H1 (cell line): Measurements from ENCODE around the gene PLPPR4. TPM values are rescaled to one million over a fixed set of nuclear protein-coding genes. Genes with fewer than 3 reads are reported as not detected.

Source experiments
- CTCF ChIA-PET: fragments of 300-600 bp; sonication (Branson Sonifier 250); formaldehyde crosslinking; loops from one replicate; lab custom pipeline; 2021; ENCODE audit not compliant: partially characterized antibody; lab: Charles Lee
- POLR2A ChIA-PET: fragments of 300-600 bp; sonication (Branson Sonifier 250); formaldehyde crosslinking; loops from one replicate; lab custom pipeline; 2021; ENCODE audit warnings: inconsistent platforms; ENCODE audit not compliant: partially characterized antibody; lab: Charles Lee
- DNase-seq, 2 experiments: peaks; one replicate each; pipeline versions ENCODE4 v3.0.0 to v3.0.0-alpha.2; 2010 to 2022; ENCODE audit warnings: low spot score in 2 of 2, low read depth in 1 of 2, mixed read lengths in 1 of 2
- FAIRE-seq: peaks from 2 replicates; lab custom pipeline; 2011; peaks lifted over from hg19 to GRCh38; lab: Jason Lieb, UNC
- H2AFZ ChIP-seq: 2 replicates; pipeline ENCODE4 v1.8.1; 2012; ENCODE audit warnings: low read length, inconsistent platforms
- H2AK5ac ChIP-seq: 2 replicates; pipeline ENCODE4 v1.6.1; 2013; ENCODE audit warnings: low read depth, low read length
- H2BK120ac ChIP-seq: replicated peaks from 2 replicates; pipeline ENCODE3; 2013; ENCODE audit warnings: low read depth, low read length, inconsistent platforms
- H2BK12ac ChIP-seq: 2 replicates; pipeline ENCODE4 v1.6.1; 2013; ENCODE audit warnings: low read depth, low read length
- H2BK15ac ChIP-seq: 2 replicates; pipeline ENCODE4 v1.6.1; 2013; ENCODE audit warnings: low read length
- H2BK20ac ChIP-seq: 2 replicates; pipeline ENCODE4 v1.6.1; 2013; ENCODE audit warnings: low read length
- H2BK5ac ChIP-seq: 2 replicates; pipeline ENCODE4 v1.6.1; 2013; ENCODE audit warnings: low read depth, low read length
- H3K14ac ChIP-seq: 2 replicates; pipeline ENCODE4 v1.6.1; 2013; ENCODE audit warnings: inconsistent platforms; ENCODE audit not compliant: insufficient read length
- H3K18ac ChIP-seq: 2 replicates; pipeline ENCODE4 v1.6.1; 2013; ENCODE audit warnings: low read length; ENCODE audit errors: extremely low read depth
- H3K23ac ChIP-seq: 2 replicates; pipeline ENCODE4 v1.6.1; 2013; ENCODE audit warnings: inconsistent platforms; ENCODE audit not compliant: insufficient read length
- H3K23me2 ChIP-seq: 2 replicates; pipeline ENCODE4 v1.6.1; 2013; ENCODE audit warnings: low read depth, low read length
- H3K27ac ChIP-seq: 2 replicates; pipeline ENCODE4 v1.6.1; 2011; ENCODE audit warnings: low read depth, low read length, inconsistent platforms
- H3K27me3 ChIP-seq, 4 experiments: replicated peaks in 1 of 4; 1 replicate in 1 of 4; 2 replicates in 3 of 4; pipeline versions ENCODE4 v1.6.1 to v1.8.1; 2011 to 2013; ENCODE audit warnings: low read length in 3 of 4, mild to moderate bottlenecking in 3 of 4, inconsistent platforms in 2 of 4, mixed read lengths in 2 of 4, moderate library complexity in 1 of 4; ENCODE audit not compliant: control insufficient read depth in 3 of 4, insufficient read depth in 3 of 4; ENCODE audit errors: extremely low read depth in 1 of 4
- H3K36me3 ChIP-seq, 4 experiments: 2 replicates each; pipeline versions ENCODE4 v1.6.1 to v1.8.1; 2011 to 2013; ENCODE audit warnings: mild to moderate bottlenecking in 4 of 4, low read length in 3 of 4, moderate library complexity in 2 of 4, control low read depth in 1 of 4, inconsistent platforms in 1 of 4; ENCODE audit not compliant: insufficient read depth in 4 of 4, control insufficient read depth in 2 of 4
- H3K4ac ChIP-seq: replicated peaks from 2 replicates; pipeline ENCODE3; 2013; ENCODE audit warnings: low read length, low read depth, mixed read lengths, inconsistent platforms; ENCODE audit not compliant: insufficient read length
- H3K4me1 ChIP-seq, 4 experiments: replicated peaks in 1 of 4; 1 replicate in 1 of 4; 2 replicates in 3 of 4; pipeline versions ENCODE4 v1.6.1 to v1.8.1; 2011 to 2013; ENCODE audit warnings: low read length in 3 of 4, inconsistent platforms in 2 of 4, mixed read lengths in 1 of 4; ENCODE audit not compliant: insufficient read depth in 4 of 4, control insufficient read depth in 3 of 4
- H3K4me2 ChIP-seq, 2 experiments: 2 replicates each; pipeline versions ENCODE4 v1.6.1 to v1.8.1; 2011 to 2013; ENCODE audit warnings: low read depth in 2 of 2, low read length in 2 of 2, control low read depth in 1 of 2, inconsistent platforms in 1 of 2, mild to moderate bottlenecking in 1 of 2; ENCODE audit not compliant: insufficient read depth in 1 of 2
- H3K4me3 ChIP-seq, 4 experiments: fragments of 200-600, 300-600 bp in 1 of 4; sonication (generic), shearing (Covaris generic), sonication (Bioruptor Twin) in 1 of 4; 2 replicates each; pipeline versions ENCODE4 v1.5.1 to v1.8.1; 2011 to 2016; ENCODE audit warnings: low read length in 4 of 4, low read depth in 3 of 4, control low read depth in 2 of 4, inconsistent platforms in 2 of 4, mild to moderate bottlenecking in 2 of 4, mixed read lengths in 1 of 4, moderate library complexity in 1 of 4; ENCODE audit not compliant: insufficient read depth in 2 of 4; ENCODE audit errors: extremely low read depth in 1 of 4
- H3K56ac ChIP-seq: replicated peaks from 2 replicates; pipeline ENCODE3; 2013; ENCODE audit warnings: low read depth, mild to moderate bottlenecking, mixed read lengths, low read length, inconsistent platforms; ENCODE audit not compliant: insufficient read length
- H3K79me1 ChIP-seq: 2 replicates; pipeline ENCODE4 v1.6.1; 2013; ENCODE audit warnings: low read depth, low read length, control low read depth
- H3K79me2 ChIP-seq, 2 experiments: 2 replicates each; pipeline versions ENCODE4 v1.6.1 to v1.8.1; 2012 to 2013; ENCODE audit warnings: low read length in 2 of 2, mild to moderate bottlenecking in 2 of 2, inconsistent platforms in 1 of 2; ENCODE audit not compliant: insufficient read depth in 2 of 2, control insufficient read depth in 1 of 2
- H3K9ac ChIP-seq, 4 experiments: replicated peaks in 1 of 4; 1 replicate in 1 of 4; 2 replicates in 3 of 4; pipeline versions ENCODE4 v1.6.1 to v1.8.1; 2011 to 2013; ENCODE audit warnings: low read depth in 3 of 4, low read length in 3 of 4, control low read depth in 2 of 4, mild to moderate bottlenecking in 2 of 4, moderate library complexity in 2 of 4, inconsistent platforms in 1 of 4; ENCODE audit errors: extremely low read depth in 1 of 4
- H3K9me3 ChIP-seq, 2 experiments: 2 replicates each; pipeline versions ENCODE4 v1.6.1 to v1.8.1; 2012 to 2013; ENCODE audit warnings: mild to moderate bottlenecking in 2 of 2, moderate library complexity in 2 of 2, control low read depth in 1 of 2, inconsistent platforms in 1 of 2, low read depth in 1 of 2, low read length in 1 of 2, mixed read lengths in 1 of 2; ENCODE audit not compliant: insufficient read depth in 2 of 2
- H4K20me1 ChIP-seq, 2 experiments: replicated peaks in 1 of 2; 2 replicates each; pipeline versions ENCODE3 to v1.8.1; 2011 to 2013; ENCODE audit warnings: inconsistent platforms in 2 of 2, low read length in 2 of 2, mild to moderate bottlenecking in 1 of 2; ENCODE audit not compliant: insufficient read depth in 2 of 2, control insufficient read depth in 1 of 2
- H4K5ac ChIP-seq: 2 replicates; pipeline ENCODE4 v1.6.1; 2013; ENCODE audit warnings: low read length, low read depth, mixed read lengths, inconsistent platforms; ENCODE audit not compliant: insufficient read length
- H4K8ac ChIP-seq: 2 replicates; pipeline ENCODE4 v1.8.0; 2013; ENCODE audit warnings: mild to moderate bottlenecking, moderate library complexity, low read length, inconsistent platforms; ENCODE audit not compliant: insufficient read depth; ENCODE audit errors: extremely low read depth
- H4K91ac ChIP-seq: replicated peaks from 2 replicates; pipeline ENCODE3; 2013; ENCODE audit warnings: low read length, mixed read lengths, inconsistent platforms; ENCODE audit not compliant: insufficient read length
- ATF2 ChIP-seq: IDR thresholded peaks from 2 replicates; pipeline ENCODE4 v1.6.1; 2012; ENCODE audit warnings: low read length, inconsistent platforms
- ATF3 ChIP-seq: IDR thresholded peaks from 2 replicates; pipeline ENCODE4 v1.6.1; 2011; ENCODE audit warnings: low read depth, mild to moderate bottlenecking, low read length; ENCODE audit not compliant: insufficient read depth
- CHD2 ChIP-seq: IDR thresholded peaks from 2 replicates; pipeline ENCODE4 v1.6.1; 2012; ENCODE audit warnings: low read length, improper control_type of control experiment
- CREB1 ChIP-seq: IDR thresholded peaks from 2 replicates; pipeline ENCODE4 v1.6.1; 2012; ENCODE audit warnings: inconsistent platforms
- E2F6 ChIP-seq: IDR thresholded peaks from 2 replicates; pipeline ENCODE4 v1.6.1; 2012; ENCODE audit warnings: inconsistent platforms
- KDM1A ChIP-seq: fragments of 200-600, 300-600 bp; sonication (generic); IDR thresholded peaks from 2 replicates; pipeline ENCODE4 v1.7.1; 2016; ENCODE audit warnings: mild to moderate bottlenecking, low read length, borderline replicate concordance
- NRF1 ChIP-seq: IDR thresholded peaks from 2 replicates; pipeline ENCODE4 v1.6.1; 2011; ENCODE audit warnings: mild to moderate bottlenecking, low read depth, low read length, improper control_type of control experiment
- RNF2 ChIP-seq: fragments of 200-900, 300-1000 bp; sonication (generic); IDR thresholded peaks from 2 replicates; pipeline ENCODE4 v1.7.1; 2016; ENCODE audit warnings: borderline replicate concordance, low read depth, mild to moderate bottlenecking, antibody characterized with exemption, low read length; ENCODE audit not compliant: poor library complexity, severe bottlenecking; ENCODE audit errors: missing control alignments
- SIN3A ChIP-seq, 2 experiments: IDR thresholded peaks in 1 of 2; conservative IDR thresholded peaks in 1 of 2; 2 replicates each; pipeline ENCODE4 v1.6.1; 2011 to 2012; ENCODE audit warnings: low read length in 2 of 2, improper control_type of control experiment in 1 of 2, low read depth in 1 of 2, mild to moderate bottlenecking in 1 of 2
- SP1 ChIP-seq: IDR thresholded peaks from 2 replicates; pipeline ENCODE4 v1.6.1; 2011; ENCODE audit warnings: low read depth, low read length
- SUZ12 ChIP-seq: fragments of 200-600 bp; sonication (generic); IDR thresholded peaks from 2 replicates; pipeline ENCODE4 v1.6.1; 2012; ENCODE audit warnings: mild to moderate bottlenecking, inconsistent platforms, low read length, moderate library complexity, mixed read lengths
- WGBS, 2 experiments: shearing (Covaris generic) in 1 of 2; methylation state at CpG; one replicate each; pipeline versions ENCODE4 v1.1.6 to v1.1.7; 2013 to 2015; ENCODE audit warnings: low lambda C conversion rate in 2 of 2, mixed read lengths in 2 of 2, inconsistent platforms in 1 of 2, low coverage in 1 of 2, missing lambda C conversion rate in 1 of 2; ENCODE audit not compliant: insufficient replicate concordance in 2 of 2, insufficient coverage in 1 of 2, insufficient read length in 1 of 2; ENCODE audit errors: extremely low coverage in 1 of 2, missing lambda C conversion rate in 1 of 2; 5-methylcytosine and 5-hydroxymethylcytosine counted together
- polyA plus RNA-seq, 7 experiments: library from polyadenylated mRNA; depleted of rRNA in 3 of 7; stranded (reverse) in 5 of 7; unstranded in 2 of 7; fragments of >200 nt in 5 of 7; fragments of 200-250 nt in 2 of 7; gene quantifications; 1 replicate in 5 of 7; 2 replicates in 1 of 7; 4 replicates in 1 of 7; pipeline versions ENCODE4 v1.2.1 to v1.2.3, GENCODE V29; 2011 to 2013; ENCODE audit warnings: missing spikeins in 2 of 7, mixed read lengths in 2 of 7
- total RNA-seq: library from RNA; stranded (reverse); fragmentation: NEBNext Ultra II Directional; extraction: Animal tissue kit (Norgen Biotek cat#: 25700); gene quantifications from 2 replicates; pipeline ENCODE4 v1.2.1, GENCODE V29; 2021

PLPPR4 gene
- total and polyA plus RNA-seq, 2 of the 8 experiments (the other 6 are each of a cell fraction or from before 2014, with no cell fraction given) = 0.74 to 2.2 TPM

- Histone ChIP-seq H3K18ac (no peak overlapping the region), H3K79me1 (no peaks in the 10 kb centered on the region), H3K79me2 (no peaks in the 10 kb centered on the region), H3K36me3 (no peaks in the 10 kb centered on the region), H3K27me3 (no peaks in the 10 kb centered on the region), H4K8ac (no peak overlapping the region), H2BK12ac (no peak overlapping the region), H2AFZ (no peak overlapping the region), H2BK20ac (no peak overlapping the region), H4K20me1 (no peaks in the 10 kb centered on the region), H3K4me2 (no peak overlapping the region), H4K91ac (no peak overlapping the region), H3K56ac (no peak overlapping the region), H3K4me1 (peaks cover 0 to 5% (median 2%) of the 10 kb centered on the region in 4 experiments; a peak in 1 of 7 replicates), H2AK5ac (no peak overlapping the region), H4K5ac (no peak overlapping the region), H3K9me3 (no peaks in the 10 kb centered on the region), H3K4ac (no peak overlapping the region), H2BK15ac (no peak overlapping the region), H3K23me2 (no peaks in the 10 kb centered on the region; the same call in 1 of the 2 replicates), H2BK120ac (no peak overlapping the region), H3K27ac (no peak overlapping the region), H2BK5ac (no peak overlapping the region), H3K23ac (no peak overlapping the region), H3K4me3 (no peak overlapping the region), H3K14ac (no peak overlapping the region), H3K9ac (no peak overlapping the region)
- POLR2A ChIA-PET = no interaction called here
- CTCF ChIA-PET = interaction anchor here (0.6 to 0.9 kb wide), 2 partner anchors 112 to 140 kb away, joined by 3 read pairs; no protein-coding TSS in a partner anchor
- WGBS, 2 experiments = 100% methylated on average over 1 of the region's 1 CpG; no CpG with 5 or more reads in 1 of the 2 experiments
- no peak for FAIRE-seq
- DNase-seq = no peak
- TF ChIP-seq SP1 = no peak
- TF ChIP-seq SIN3A (conservative IDR thresholded peaks at IDR 0.05 in 1 of 2, IDR thresholded peaks at IDR 0.05 in 1 of 2; ENCODE audit: low read depth in 1 of 2, low read length in 2 of 2) = no peak
- no peak for TF ChIP-seq RNF2
- TF ChIP-seq NRF1 = no peak
- no peak for TF ChIP-seq ATF2
- TF ChIP-seq CHD2 = no peak
- no peak for TF ChIP-seq KDM1A
- TF ChIP-seq CREB1 = no peak
- no peak for TF ChIP-seq E2F6
- TF ChIP-seq ATF3 = no peak
- TF ChIP-seq SUZ12 = no peak
These were observed 68.3 kb downstream of the PLPPR4 start for GRCh38 chr1:99332561-99332960.
